Lower lobe of right lung (tissue), 2 donors: Measurements from ENCODE around the gene PAPLN. TPM values are rescaled to one million over a fixed set of nuclear protein-coding genes. Genes with fewer than 3 reads are reported as not detected.
A peak's percentile ranks its signal among the peaks of the same experiment; 100 is the strongest.

Experiments used
- ATAC-seq, 2 donors: fragments of 200-7000 bp; cut with Tn5 transposase; one replicate each; pipeline ENCODE4 v1.9.1; 2020 to 2022; ENCODE audit warnings: mild to moderate bottlenecking in 2 of 2, moderate library complexity in 2 of 2
- DNase-seq: peaks from one replicate; pipeline ENCODE4 v3.0.0-alpha.2; 2020
- H3K27ac ChIP-seq: fragments of 200-600 bp; one replicate; pipeline ENCODE4 v1.8.0; 2022
- H3K27me3 ChIP-seq: fragments of 200-600 bp; one replicate; pipeline ENCODE4 v1.8.0; 2022; ENCODE audit warnings: low read depth
- H3K36me3 ChIP-seq: fragments of 200-600 bp; one replicate; pipeline ENCODE4 v1.8.0; 2022; ENCODE audit warnings: mild to moderate bottlenecking
- H3K4me1 ChIP-seq: fragments of 200-600 bp; one replicate; pipeline ENCODE4 v1.8.0; 2022
- H3K4me3 ChIP-seq: fragments of 200-600 bp; one replicate; pipeline ENCODE4 v1.8.0; 2022; ENCODE audit warnings: mild to moderate bottlenecking
- H3K9me3 ChIP-seq: fragments of 200-600 bp; one replicate; pipeline ENCODE4 v1.8.0; 2022
- intact Hi-C: fragments of 100-400 bp; cut with DNase I; formaldehyde crosslinking; loops from one replicate; pipeline ENCODE4 v1.11.0; 2022
- total RNA-seq: library from RNA; stranded (reverse); fragmentation: NEBNext Ultra II Directional; extraction: Animal tissue kit (Norgen Biotek cat#: 25700); gene quantifications from one replicate; pipeline ENCODE4 v1.2.1, GENCODE V29; 2021
- TF ChIP-seq, protein P1 (sequence below): fragments of 200-600 bp; IDR thresholded peaks from one replicate; pipeline ENCODE4 v1.8.0; 2022; ENCODE audit warnings: antibody characterized with exemption, mild to moderate bottlenecking
- donor health status: DM: no; HTN: yes; CAD: no; lungs with severe emphysema.

Gene PAPLN
- total RNA-seq, 1 donor from 2014 or later, result 10.7 TPM

- peak; percentile 45 for DNase-seq
- H3K9me3 ChIP-seq, result no peaks in the 10 kb centered on the region
- H3K27me3 ChIP-seq, result peaks cover 9% of the 10 kb centered on the region
- TF ChIP-seq, protein P1, sequence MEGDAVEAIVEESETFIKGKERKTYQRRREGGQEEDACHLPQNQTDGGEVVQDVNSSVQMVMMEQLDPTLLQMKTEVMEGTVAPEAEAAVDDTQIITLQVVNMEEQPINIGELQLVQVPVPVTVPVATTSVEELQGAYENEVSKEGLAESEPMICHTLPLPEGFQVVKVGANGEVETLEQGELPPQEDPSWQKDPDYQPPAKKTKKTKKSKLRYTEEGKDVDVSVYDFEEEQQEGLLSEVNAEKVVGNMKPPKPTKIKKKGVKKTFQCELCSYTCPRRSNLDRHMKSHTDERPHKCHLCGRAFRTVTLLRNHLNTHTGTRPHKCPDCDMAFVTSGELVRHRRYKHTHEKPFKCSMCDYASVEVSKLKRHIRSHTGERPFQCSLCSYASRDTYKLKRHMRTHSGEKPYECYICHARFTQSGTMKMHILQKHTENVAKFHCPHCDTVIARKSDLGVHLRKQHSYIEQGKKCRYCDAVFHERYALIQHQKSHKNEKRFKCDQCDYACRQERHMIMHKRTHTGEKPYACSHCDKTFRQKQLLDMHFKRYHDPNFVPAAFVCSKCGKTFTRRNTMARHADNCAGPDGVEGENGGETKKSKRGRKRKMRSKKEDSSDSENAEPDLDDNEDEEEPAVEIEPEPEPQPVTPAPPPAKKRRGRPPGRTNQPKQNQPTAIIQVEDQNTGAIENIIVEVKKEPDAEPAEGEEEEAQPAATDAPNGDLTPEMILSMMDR, result peak; percentile 12
- peak in 1 of 2 donors; percentile 4 for ATAC-seq
- H3K4me3 ChIP-seq, result no peak overlapping the region
- no peak overlapping the region for H3K27ac ChIP-seq
- peaks cover 31% of the 10 kb centered on the region for H3K4me1 ChIP-seq
- intact Hi-C loops, result no loop called here
- H3K36me3 ChIP-seq, result no peaks in the 10 kb centered on the region
Observed at GRCh38 chr14:73231981-73232851, 5.1 kb upstream of the PAPLN start.

DNA sequence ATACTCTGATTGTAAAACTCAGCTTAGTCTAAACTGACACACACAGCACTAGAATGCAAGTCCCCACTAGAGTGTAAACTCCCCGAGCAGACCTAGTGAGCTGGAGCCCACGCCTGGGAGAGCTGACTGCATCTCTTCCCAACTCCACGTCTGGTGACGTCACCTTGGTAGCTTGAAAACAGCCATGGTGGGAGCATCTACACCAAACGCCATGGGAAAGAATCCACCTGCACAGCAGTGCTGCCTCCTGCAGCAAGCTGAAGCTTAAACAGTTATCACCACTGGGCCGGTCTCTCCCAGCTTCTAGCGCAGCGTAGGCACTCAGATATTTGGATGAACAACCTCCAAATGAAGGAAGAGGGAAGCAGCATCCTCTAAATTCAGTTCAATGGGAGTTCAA lies 4.3 kb upstream of the PAPLN start:
- Histone ChIP-seq H3K36me3 (no peaks in the 10 kb centered on the region), H3K9me3 (no peaks in the 10 kb centered on the region), H3K4me3 (no peak overlapping the region), H3K4me1 (peaks cover 34% of the 10 kb centered on the region), H3K27me3 (peaks cover 16% of the 10 kb centered on the region), H3K27ac (no peak overlapping the region)
- intact Hi-C loops, result no loop called here
- no peak for DNase-seq
- TF ChIP-seq, protein P1, result no peak
- no peak for ATAC-seq

DNA sequence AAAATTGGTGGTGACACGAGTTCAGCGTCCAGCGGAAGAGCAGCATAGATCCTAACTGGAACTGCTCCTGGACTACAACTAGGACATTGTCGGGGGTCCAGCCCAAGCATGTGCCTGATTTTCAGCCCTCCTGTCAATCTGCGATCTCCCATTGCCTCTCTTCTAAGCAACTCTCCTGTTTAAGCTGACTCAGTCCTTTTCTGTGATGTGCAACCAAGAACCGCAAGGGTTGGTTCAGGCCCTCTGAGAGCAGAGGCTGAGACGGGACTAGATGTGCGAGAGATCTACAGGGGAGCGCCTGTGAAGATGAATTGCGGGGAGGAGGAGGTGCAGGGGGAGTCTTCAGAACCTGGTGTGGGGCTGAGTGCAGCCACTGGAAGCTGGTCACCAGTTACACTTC lies 3.7 kb upstream of the PAPLN start:
- peaks cover 34% of the 10 kb centered on the region for H3K4me1 ChIP-seq
- DNase-seq (no peak), ATAC-seq (no peak)
- H3K4me3 ChIP-seq, result no peak overlapping the region
- no peaks in the 10 kb centered on the region for H3K9me3 ChIP-seq
- TF ChIP-seq, protein P1, result no peak
- peaks cover 22% of the 10 kb centered on the region for H3K27me3 ChIP-seq
- intact Hi-C loops, result no loop called here
- no peak overlapping the region for H3K27ac ChIP-seq
- no peaks in the 10 kb centered on the region for H3K36me3 ChIP-seq

DNA sequence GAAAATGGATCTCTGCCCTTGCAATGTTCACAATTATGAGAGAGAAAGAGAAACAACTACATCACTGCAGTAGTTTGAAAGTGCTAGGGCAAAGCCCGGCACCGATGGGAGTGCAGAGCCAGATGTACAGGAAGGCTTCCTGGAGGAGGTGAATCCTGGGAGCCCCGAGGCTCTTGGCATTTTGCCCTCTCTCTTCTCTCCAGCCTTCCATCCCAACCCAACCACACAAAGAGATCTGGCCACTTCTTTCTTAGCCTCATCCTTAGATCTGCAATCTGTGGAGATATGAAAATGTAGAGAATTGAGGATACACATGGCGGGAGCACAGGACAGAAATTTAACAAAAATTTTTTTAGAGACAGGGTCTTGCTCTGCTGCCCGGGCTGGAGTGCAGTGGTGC lies 3.3 kb upstream of the PAPLN start:
- no peak for ATAC-seq
- TF ChIP-seq, protein P1, result no peak
- intact Hi-C loops, result no loop called here
- H3K4me1 ChIP-seq, result peaks cover 34% of the 10 kb centered on the region
- no peaks in the 10 kb centered on the region for H3K36me3 ChIP-seq
- H3K27ac ChIP-seq, result no peak overlapping the region
- no peak overlapping the region for H3K4me3 ChIP-seq
- peaks cover 26% of the 10 kb centered on the region for H3K27me3 ChIP-seq
- DNase-seq, result no peak
- H3K9me3 ChIP-seq, result no peaks in the 10 kb centered on the region

GRCh38 chr14:73234586-73235394 lies 2.5 kb upstream of the PAPLN start:
- H3K27ac ChIP-seq, result no peak overlapping the region
- no peak for ATAC-seq

More at GRCh38 chr14:73234586-73235394, 2.5 kb upstream of the PAPLN start:
- TF ChIP-seq, protein P1, result no peak
- Histone ChIP-seq H3K4me3 (no peak overlapping the region), H3K4me1 (peaks cover 40% of the 10 kb centered on the region), H3K27me3 (peaks cover 34% of the 10 kb centered on the region), H3K9me3 (no peaks in the 10 kb centered on the region), H3K36me3 (no peaks in the 10 kb centered on the region)
- DNase-seq, result no peak
- intact Hi-C loops, result no loop called here
